BJ (cell line): Measurements from ENCODE around the gene TJP2. TPM values are rescaled to one million over a fixed set of nuclear protein-coding genes. Genes with fewer than 3 reads are reported as not detected.

Experiments used
- CTCF ChIA-PET: fragments of 350-600 bp; formaldehyde crosslinking; extraction: SDS; loops from one replicate; lab custom pipeline; 2021; ENCODE audit warnings: antibody characterized with exemption, inconsistent platforms; lab: Yijun Ruan, JAX
- POLR2A ChIA-PET: fragments of 300-600 bp; sonication (Branson Sonifier 250); formaldehyde crosslinking; extraction: SDS; loops from one replicate; lab custom pipeline; 2021; ENCODE audit warnings: antibody characterized with exemption; lab: Charles Lee
- DNase-seq: peaks from one replicate; pipeline ENCODE4 v3.0.0-alpha.2; 2011; ENCODE audit warnings: low read depth
- H3K27me3 ChIP-seq: 2 replicates; pipeline ENCODE4 v1.6.0; 2011; ENCODE audit warnings: low read length; ENCODE audit not compliant: control insufficient read depth, insufficient read depth
- H3K36me3 ChIP-seq: 2 replicates; pipeline ENCODE4 v1.5.1; 2011; ENCODE audit warnings: low read length; ENCODE audit not compliant: control insufficient read depth, insufficient read depth
- H3K4me3 ChIP-seq: 2 replicates; pipeline ENCODE4 v1.5.1; 2011; ENCODE audit warnings: low read depth, mild to moderate bottlenecking, control low read depth, low read length
- polyA plus RNA-seq: library from polyadenylated mRNA; depleted of rRNA; stranded (reverse); fragments of >200 nt; gene quantifications from 2 replicates; pipeline ENCODE4 v1.2.3, GENCODE V29; 2011
- TF ChIP-seq, protein P1 (sequence below): IDR thresholded peaks from 2 replicates; pipeline ENCODE4 v1.5.1; 2011; ENCODE audit warnings: low read depth, mild to moderate bottlenecking, control low read depth, inconsistent platforms, low read length, moderate library complexity; ENCODE audit not compliant: insufficient read depth

Gene TJP2
- polyA plus RNA-seq, 1 experiment = 5.6 TPM

DNA sequence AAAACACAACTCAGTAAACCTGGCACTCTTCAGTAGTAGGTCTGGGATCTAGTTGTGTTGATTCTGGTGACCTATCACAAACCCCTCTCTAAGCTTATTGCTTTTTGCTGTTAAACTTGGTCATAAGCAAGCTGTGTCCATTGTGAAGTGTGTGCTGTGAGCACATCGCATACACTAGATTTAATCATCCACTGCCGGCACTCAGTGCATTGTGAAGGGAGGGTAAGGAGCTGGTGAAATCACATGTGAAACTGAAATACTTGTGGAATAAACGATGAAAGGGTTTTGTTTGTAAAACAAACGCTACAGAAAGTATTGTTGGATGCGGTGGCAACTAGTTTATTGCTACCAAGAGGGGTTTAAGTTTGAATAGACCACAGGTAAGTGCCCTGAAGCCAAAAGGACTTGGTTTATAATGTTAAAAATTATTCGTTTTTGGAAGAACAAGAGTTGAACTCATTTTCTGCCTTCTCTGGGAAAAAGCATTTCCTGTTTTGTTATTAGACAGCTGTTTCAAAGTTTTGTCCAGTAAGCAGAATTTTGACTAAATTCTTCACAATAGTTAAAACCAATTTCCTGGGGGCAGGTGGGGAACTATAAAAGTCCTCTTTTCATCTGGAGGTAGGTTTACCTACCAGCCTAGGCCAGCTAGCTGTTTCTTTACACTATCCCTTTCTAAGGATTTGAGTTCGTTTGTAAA lies 24.6 kb downstream of the TJP2 start:
- Histone ChIP-seq H3K36me3 (no peaks in the 10 kb centered on the region), H3K27me3 (no peaks in the 10 kb centered on the region), H3K4me3 (no peak overlapping the region)
- CTCF ChIA-PET = interaction anchor here (1.1 to 14.4 kb wide), 3 partner anchors 12 to 163 kb away, joined by 4 to 297 read pairs (median 11); partner anchors contain the start of gene FXN
- POLR2A ChIA-PET = no interaction called here
- TF ChIP-seq, protein P1, sequence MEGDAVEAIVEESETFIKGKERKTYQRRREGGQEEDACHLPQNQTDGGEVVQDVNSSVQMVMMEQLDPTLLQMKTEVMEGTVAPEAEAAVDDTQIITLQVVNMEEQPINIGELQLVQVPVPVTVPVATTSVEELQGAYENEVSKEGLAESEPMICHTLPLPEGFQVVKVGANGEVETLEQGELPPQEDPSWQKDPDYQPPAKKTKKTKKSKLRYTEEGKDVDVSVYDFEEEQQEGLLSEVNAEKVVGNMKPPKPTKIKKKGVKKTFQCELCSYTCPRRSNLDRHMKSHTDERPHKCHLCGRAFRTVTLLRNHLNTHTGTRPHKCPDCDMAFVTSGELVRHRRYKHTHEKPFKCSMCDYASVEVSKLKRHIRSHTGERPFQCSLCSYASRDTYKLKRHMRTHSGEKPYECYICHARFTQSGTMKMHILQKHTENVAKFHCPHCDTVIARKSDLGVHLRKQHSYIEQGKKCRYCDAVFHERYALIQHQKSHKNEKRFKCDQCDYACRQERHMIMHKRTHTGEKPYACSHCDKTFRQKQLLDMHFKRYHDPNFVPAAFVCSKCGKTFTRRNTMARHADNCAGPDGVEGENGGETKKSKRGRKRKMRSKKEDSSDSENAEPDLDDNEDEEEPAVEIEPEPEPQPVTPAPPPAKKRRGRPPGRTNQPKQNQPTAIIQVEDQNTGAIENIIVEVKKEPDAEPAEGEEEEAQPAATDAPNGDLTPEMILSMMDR = no peak
- no peak for DNase-seq

DNA sequence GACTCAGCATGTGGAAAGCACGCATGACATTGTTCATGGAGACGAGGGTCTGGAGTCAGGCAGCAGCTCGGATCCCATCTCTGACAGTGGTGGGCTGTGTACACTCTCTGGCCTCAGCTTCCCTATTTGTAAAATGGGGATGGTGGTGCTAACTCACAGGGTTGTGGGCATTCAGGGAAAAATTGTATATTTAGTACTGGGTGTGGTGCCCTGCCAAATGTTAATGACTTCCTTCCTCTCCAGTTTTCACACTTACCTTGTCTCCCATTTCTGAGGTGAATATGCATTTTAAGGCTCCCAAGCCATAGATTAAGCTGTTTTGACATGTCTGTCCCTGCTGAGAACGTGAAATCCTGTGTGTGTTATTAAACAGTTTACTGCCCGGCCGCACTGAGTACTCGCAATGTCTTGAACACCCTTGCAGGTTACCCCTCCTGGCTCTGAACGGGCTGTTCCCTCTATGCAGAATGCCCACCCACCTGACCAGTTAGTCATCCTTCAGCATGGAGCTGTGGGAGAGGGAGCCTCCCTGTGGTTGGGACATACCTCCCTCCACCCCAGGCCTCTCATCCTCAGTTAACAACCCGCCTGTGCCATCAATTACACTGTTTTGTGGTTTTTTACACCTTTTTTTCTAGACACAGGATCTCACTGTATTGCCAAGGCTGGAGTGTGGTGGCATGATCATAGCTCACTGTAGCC lies 25.8 kb downstream of the TJP2 start:
- no peaks in the 10 kb centered on the region for H3K27me3 ChIP-seq
- TF ChIP-seq, protein P1 = no peak
- no peaks in the 10 kb centered on the region for H3K36me3 ChIP-seq
- DNase-seq = no peak
- no peak overlapping the region for H3K4me3 ChIP-seq
- ChIA-PET POLR2A (no interaction called here), CTCF (interaction anchor here (0.6 to 14.4 kb wide), 4 partner anchors 13 to 164 kb away, joined by 3 to 297 read pairs (median 8); partner anchors contain the start of gene FXN)

DNA sequence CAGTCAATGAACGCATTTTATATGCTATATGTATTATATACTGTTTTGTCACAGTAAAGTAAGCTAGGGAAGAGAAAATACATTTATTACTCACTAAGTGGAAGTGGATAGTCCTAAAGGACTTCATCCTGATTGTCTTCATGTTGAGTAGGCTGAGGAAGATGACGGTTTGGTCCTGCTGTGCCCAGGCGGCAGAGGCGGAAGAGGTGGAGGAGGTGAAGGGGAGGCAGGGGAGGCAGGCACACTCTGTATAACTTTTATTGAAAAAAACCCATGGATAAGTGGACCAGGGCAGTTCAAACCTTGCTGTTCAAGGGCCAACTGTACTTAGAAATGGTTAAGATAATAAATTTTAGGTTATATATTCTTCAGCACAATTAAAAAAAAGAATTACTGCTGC lies 28.5 kb downstream of the TJP2 start:
- DNase-seq = no peak
- H3K36me3 ChIP-seq = no peaks in the 10 kb centered on the region
- no peak overlapping the region for H3K4me3 ChIP-seq
- CTCF ChIA-PET = interaction anchor here (0.8 to 14.4 kb wide), 3 partner anchors 9 to 167 kb away, joined by 3 to 297 read pairs (median 3); partner anchors contain the start of gene FXN
- TF ChIP-seq, protein P1 = no peak
- POLR2A ChIA-PET = no interaction called here
- no peaks in the 10 kb centered on the region for H3K27me3 ChIP-seq

DNA sequence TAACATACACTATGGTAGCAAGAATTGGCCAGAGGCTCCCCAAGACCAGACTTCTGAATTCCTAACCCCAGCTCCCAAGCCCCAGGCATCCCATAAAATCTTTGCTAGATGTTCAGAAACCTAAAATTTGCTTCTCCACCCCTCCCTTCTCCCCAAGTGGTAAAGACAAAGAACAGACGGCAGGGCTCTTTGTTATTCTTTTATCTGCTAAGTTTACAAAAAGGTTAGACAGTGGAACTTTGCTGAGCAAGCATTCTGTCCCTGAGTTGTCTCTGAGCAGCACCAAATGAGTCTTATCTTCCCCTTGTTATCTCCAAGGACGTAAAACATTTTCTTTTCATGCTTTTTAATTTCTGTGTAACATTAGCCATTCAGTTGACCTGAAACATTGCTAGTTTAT lies 30.2 kb downstream of the TJP2 start:
- DNase-seq = no peak
- POLR2A ChIA-PET = no interaction called here
- Histone ChIP-seq H3K36me3 (no peaks in the 10 kb centered on the region), H3K4me3 (no peak overlapping the region), H3K27me3 (no peaks in the 10 kb centered on the region)
- CTCF ChIA-PET = no interaction called here
- TF ChIP-seq, protein P1 = no peak

DNA sequence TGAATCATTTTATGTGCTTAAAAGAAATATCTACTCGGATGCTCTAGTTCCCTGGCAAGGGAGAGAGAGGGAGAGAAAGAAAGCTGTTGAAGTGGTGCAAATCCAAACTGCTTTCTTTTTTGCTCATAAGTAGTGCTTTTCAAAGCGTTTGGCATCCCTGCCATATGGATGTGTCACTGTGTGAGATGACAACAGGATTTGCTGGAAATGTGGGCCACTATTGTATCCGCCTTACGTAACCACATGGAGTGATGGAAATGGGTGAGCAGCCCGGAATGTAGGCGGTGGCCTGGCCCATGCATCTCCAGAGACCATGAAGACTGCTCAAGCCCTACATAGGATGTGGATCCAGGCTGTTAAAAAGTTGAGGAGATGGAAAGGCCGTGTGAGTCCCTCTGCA lies 30.8 kb downstream of the TJP2 start:
- H3K36me3 ChIP-seq = no peaks in the 10 kb centered on the region
- no peaks in the 10 kb centered on the region for H3K27me3 ChIP-seq
- POLR2A ChIA-PET = no interaction called here
- no peak overlapping the region for H3K4me3 ChIP-seq
- CTCF ChIA-PET = no interaction called here
- no peak for DNase-seq
- TF ChIP-seq, protein P1 = no peak
